Smooth muscle cell (in vitro differentiated cells): Measurements from ENCODE around the gene NCAPG. TPM values are rescaled to one million over a fixed set of nuclear protein-coding genes. Genes with fewer than 3 reads are reported as not detected.

ENCODE experiments used
- DNase-seq: peaks from one replicate; lab custom pipeline; 2025; ENCODE audit not compliant: unreplicated experiment; lab: John Stamatoyannopoulos, UW
- H2AFZ ChIP-seq: fragments of 200-600 bp; sonication (generic); 2 replicates; pipeline ENCODE4 v1.6.0; 2016; ENCODE audit warnings: antibody characterized with exemption, low read depth, mild to moderate bottlenecking
- H3F3A ChIP-seq: fragments of 200-600 bp; sonication (generic); 2 replicates; pipeline ENCODE4 v1.6.0; 2017; ENCODE audit warnings: antibody characterized with exemption, low read depth
- H3K27ac ChIP-seq: fragments of 200-600 bp; sonication (generic); 2 replicates; pipeline ENCODE4 v1.5.1; 2016; ENCODE audit warnings: low read depth, mild to moderate bottlenecking
- H3K27me3 ChIP-seq: fragments of 200-600 bp; sonication (generic); 2 replicates; pipeline ENCODE4 v1.6.1; 2016; ENCODE audit warnings: low read depth, mild to moderate bottlenecking
- H3K36me3 ChIP-seq: fragments of 200-600 bp; sonication (generic); 2 replicates; pipeline ENCODE4 v1.5.1; 2016; ENCODE audit warnings: low read depth
- H3K4me1 ChIP-seq: fragments of 200-600 bp; sonication (generic); 2 replicates; pipeline ENCODE4 v1.5.1; 2016; ENCODE audit warnings: low read depth
- H3K4me2 ChIP-seq: fragments of 200-600 bp; sonication (generic); 2 replicates; pipeline ENCODE4 v1.6.0; 2016; ENCODE audit warnings: mild to moderate bottlenecking
- H3K4me3 ChIP-seq: fragments of 200-600 bp; sonication (generic); 2 replicates; pipeline ENCODE4 v1.5.1; 2016; ENCODE audit warnings: mild to moderate bottlenecking
- H3K79me2 ChIP-seq: fragments of 200-600 bp; sonication (generic); 2 replicates; pipeline ENCODE4 v1.6.0; 2016; ENCODE audit warnings: low read depth, mild to moderate bottlenecking
- H3K9ac ChIP-seq: fragments of 200-600 bp; sonication (generic); 2 replicates; pipeline ENCODE4 v1.6.0; 2016; ENCODE audit warnings: low read depth
- H3K9me3 ChIP-seq: fragments of 200-600 bp; sonication (generic); replicated peaks from 2 replicates; pipeline ENCODE4 v1.5.1; 2016; ENCODE audit warnings: low read depth
- H4K20me1 ChIP-seq: fragments of 200-600 bp; sonication (generic); 2 replicates; pipeline ENCODE4 v1.6.0; 2016; ENCODE audit warnings: low read depth
- CTCF ChIP-seq: fragments of 200-600 bp; sonication (generic); IDR thresholded peaks from 2 replicates; pipeline ENCODE4 v1.5.1; 2017; ENCODE audit warnings: borderline replicate concordance, mild to moderate bottlenecking, antibody characterized with exemption; ENCODE audit not compliant: insufficient read depth, poor library complexity, severe bottlenecking
- WGBS: methylation state at CpG from one replicate; pipeline ENCODE4 v1.1.7; 2016; ENCODE audit warnings: low lambda C conversion rate; 5-methylcytosine and 5-hydroxymethylcytosine counted together
- polyA plus RNA-seq: library from polyadenylated mRNA; unstranded; fragments of >200 nt; fragmentation: Nextera tagmentation; extraction: Ambion mirVana; gene quantifications from 2 replicates; pipeline ENCODE4 v1.2.1, GENCODE V29; 2016
- total RNA-seq: library from RNA; depleted of rRNA; stranded (reverse); fragments of >200 nt; gene quantifications from 2 replicates; pipeline ENCODE4 v1.2.3, GENCODE V29; 2014

Gene NCAPG
- total and polyA plus RNA-seq, 2 experiments from 2014 or later = 6.9 to 19.6 TPM

GRCh38 chr4:17816142-17816541 is 5.4 kb downstream of the NCAPG start:
- no peak for TF ChIP-seq CTCF
- H2AFZ ChIP-seq = no peak overlapping the region
- 97% methylated on average over 12 of the region's 12 CpGs for whole genome bisulfite sequencing
- peaks cover 61% of the 10 kb centered on the region for H3K79me2 ChIP-seq
- DNase-seq = no peak
- no peak overlapping the region for H3K27ac ChIP-seq
- H3K4me1 ChIP-seq = peaks cover 18% of the 10 kb centered on the region
- no peaks in the 10 kb centered on the region for H3K27me3 ChIP-seq
- no peak overlapping the region for H3K9ac ChIP-seq
- no peaks in the 10 kb centered on the region for H4K20me1 ChIP-seq
- no peak overlapping the region for H3K4me2 ChIP-seq
- H3K9me3 ChIP-seq = no peaks in the 10 kb centered on the region
- no peak overlapping the region for H3K4me3 ChIP-seq
- no peaks in the 10 kb centered on the region for H3K36me3 ChIP-seq
- no peaks in the 10 kb centered on the region for H3F3A ChIP-seq

- no peak overlapping the region for H3K27ac ChIP-seq
- peak overlapping the region; percentile 74 for H2AFZ ChIP-seq
- H4K20me1 ChIP-seq = no peaks in the 10 kb centered on the region
- peaks cover 18% of the 10 kb centered on the region for H3K4me1 ChIP-seq
- no peaks in the 10 kb centered on the region for H3K27me3 ChIP-seq
- 81% methylated on average over 5 of the region's 5 CpGs for WGBS
- no peaks in the 10 kb centered on the region for H3K36me3 ChIP-seq
- peaks cover 53% of the 10 kb centered on the region for H3K79me2 ChIP-seq
- DNase-seq = no peak
- TF ChIP-seq CTCF = peak; percentile 51
- H3F3A ChIP-seq = no peaks in the 10 kb centered on the region
- H3K4me3 ChIP-seq = no peak overlapping the region
- no peaks in the 10 kb centered on the region for H3K9me3 ChIP-seq
- H3K4me2 ChIP-seq = no peak overlapping the region
- H3K9ac ChIP-seq = no peak overlapping the region
Measured at GRCh38 chr4:17817027-17817426, 6.2 kb downstream of the NCAPG start.

- H3K79me2 ChIP-seq = peaks cover 12% of the 10 kb centered on the region
Measured at GRCh38 chr4:17823871-17824669, 13.3 kb downstream of the NCAPG start.

More at GRCh38 chr4:17823871-17824669, 13.3 kb downstream of the NCAPG start:
- Histone ChIP-seq H3K27me3 (no peaks in the 10 kb centered on the region), H3K9ac (no peak overlapping the region), H3K27ac (no peak overlapping the region), H3K9me3 (no peaks in the 10 kb centered on the region), H3K4me2 (no peak overlapping the region), H3K36me3 (no peaks in the 10 kb centered on the region), H3F3A (no peaks in the 10 kb centered on the region), H4K20me1 (no peaks in the 10 kb centered on the region), H3K4me3 (no peak overlapping the region), H2AFZ (no peak overlapping the region), H3K4me1 (no peaks in the 10 kb centered on the region)
- 92% methylated on average over 1 of the region's 1 CpG for WGBS
- no peak for DNase-seq
- TF ChIP-seq CTCF = no peak
